H1 (cell line): ENCODE results near the gene ABTB1. TPM values are rescaled to one million over a fixed set of nuclear protein-coding genes. Genes with fewer than 3 reads are reported as not detected.

Source experiments
- CHD1 ChIP-seq: IDR thresholded peaks from 2 replicates; pipeline ENCODE4 v1.6.1; 2012; ENCODE audit warnings: low read depth, low read length, improper control_type of control experiment
- EP300 ChIP-seq, 2 experiments: IDR thresholded peaks; 1 replicate in 1 of 2; 2 replicates in 1 of 2; pipeline ENCODE4 v1.6.1; 2011 to 2012; ENCODE audit warnings: low read depth in 2 of 2, low read length in 2 of 2, mild to moderate bottlenecking in 2 of 2, borderline replicate concordance in 1 of 2, inconsistent platforms in 1 of 2, moderate library complexity in 1 of 2
- PHF8 ChIP-seq: fragments of 200-600 bp; sonication (generic); conservative IDR thresholded peaks from 2 replicates; pipeline ENCODE4 v1.7.1; 2012; ENCODE audit warnings: low read depth, mild to moderate bottlenecking, inconsistent platforms, low read length, moderate library complexity
- polyA plus RNA-seq, 7 experiments: library from polyadenylated mRNA; depleted of rRNA in 3 of 7; stranded (reverse) in 5 of 7; unstranded in 2 of 7; fragments of >200 nt in 5 of 7; fragments of 200-250 nt in 2 of 7; gene quantifications; 1 replicate in 5 of 7; 2 replicates in 1 of 7; 4 replicates in 1 of 7; pipeline versions ENCODE4 v1.2.1 to v1.2.3, GENCODE V29; 2011 to 2013; ENCODE audit warnings: missing spikeins in 2 of 7, mixed read lengths in 2 of 7
- total RNA-seq: library from RNA; stranded (reverse); fragmentation: NEBNext Ultra II Directional; extraction: Animal tissue kit (Norgen Biotek cat#: 25700); gene quantifications from 2 replicates; pipeline ENCODE4 v1.2.1, GENCODE V29; 2021

The ABTB1 gene
- total and polyA plus RNA-seq, 2 of the 8 experiments (the other 6 are each of a cell fraction or from before 2014, with no cell fraction given) = 7.1 to 9.4 TPM

GRCh38 chr3:127714125-127714571 lies 41.4 kb downstream of the ABTB1 start (continued):
- TF ChIP-seq PHF8 = no peak
- no peak for TF ChIP-seq CHD1
- no peak for TF ChIP-seq EP300 (IDR thresholded peaks at IDR 0.05; ENCODE audit: borderline replicate concordance in 1 of 2, low read depth in 2 of 2, low read length in 2 of 2)
- TF ChIP-seq, all 59 proteins: peak for 0
